ENCODE measurements around the gene RAB7B.
"Not testable (repeated sequence)": the region's sequence is repeated elsewhere in the genome, so short reads cannot be mapped to it uniquely, and the experiment has no call there.

RAB7B gene

DNA sequence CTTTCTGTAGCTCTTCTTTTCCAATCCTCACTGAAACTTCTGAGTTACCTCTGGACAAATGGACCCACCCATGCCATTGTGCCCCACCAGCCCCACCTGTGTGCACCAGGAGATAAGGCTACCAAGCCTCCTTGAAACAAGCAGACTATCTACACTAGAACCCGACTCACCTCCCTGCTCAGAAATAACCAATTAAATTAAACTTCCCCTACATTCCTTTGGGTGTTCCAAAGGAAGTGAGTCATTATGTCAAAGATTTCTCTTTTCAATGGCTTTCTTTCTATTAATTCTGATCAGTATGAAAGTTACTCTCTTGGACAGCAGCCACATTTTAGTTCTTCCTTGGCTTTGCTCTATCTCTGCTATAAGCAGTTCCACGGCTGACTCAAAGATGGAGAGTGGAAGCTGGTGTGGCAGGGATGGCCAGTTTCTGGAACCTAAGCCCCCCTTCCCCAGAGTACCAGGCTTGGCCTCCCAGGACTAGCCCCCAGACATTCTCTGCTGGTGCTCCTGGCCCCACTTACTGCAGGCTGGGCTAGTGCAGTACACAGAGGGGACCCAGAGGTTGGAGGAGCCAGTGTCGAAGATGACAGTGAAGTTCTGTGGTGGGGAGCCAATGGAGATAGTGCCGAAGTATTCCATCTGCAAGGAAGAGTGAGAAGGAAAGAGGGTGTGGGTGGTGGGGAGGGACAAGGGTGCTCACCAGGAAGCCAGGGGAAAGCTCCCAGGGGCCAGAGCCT, 18.6 kb upstream of the RAB7B start:
- no peak for DNase-seq

DNA sequence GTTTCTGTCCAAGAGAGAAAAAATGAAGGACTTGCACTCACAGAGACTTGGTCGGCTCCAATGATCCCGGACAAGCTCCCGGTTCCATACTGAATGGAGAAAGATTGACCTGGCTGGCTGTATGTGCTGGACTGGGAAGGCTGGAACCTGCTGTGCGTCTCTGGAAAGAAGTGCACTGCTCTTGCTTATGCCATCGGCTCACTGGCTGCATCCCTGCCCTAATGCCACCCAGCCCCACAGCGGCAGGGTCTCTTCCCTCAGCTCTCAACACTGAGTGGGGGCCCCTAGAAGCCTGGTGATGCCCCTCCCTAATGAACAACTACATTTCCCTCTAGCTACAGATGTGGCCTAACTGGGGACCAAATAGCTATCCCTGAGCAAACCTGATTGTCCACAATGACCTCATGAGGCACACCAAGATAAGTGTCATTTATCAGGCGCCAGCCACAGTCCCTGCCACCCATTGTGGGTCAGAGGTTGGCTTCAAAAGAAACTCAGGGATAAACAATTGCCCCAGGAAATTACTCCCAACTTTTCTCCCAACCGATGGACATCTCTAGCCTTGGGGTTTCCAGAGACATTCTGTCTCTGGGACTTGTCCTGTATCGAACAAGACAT, 17.9 kb upstream of the RAB7B start:
- peak; percentile 70 for DNase-seq

DNA sequence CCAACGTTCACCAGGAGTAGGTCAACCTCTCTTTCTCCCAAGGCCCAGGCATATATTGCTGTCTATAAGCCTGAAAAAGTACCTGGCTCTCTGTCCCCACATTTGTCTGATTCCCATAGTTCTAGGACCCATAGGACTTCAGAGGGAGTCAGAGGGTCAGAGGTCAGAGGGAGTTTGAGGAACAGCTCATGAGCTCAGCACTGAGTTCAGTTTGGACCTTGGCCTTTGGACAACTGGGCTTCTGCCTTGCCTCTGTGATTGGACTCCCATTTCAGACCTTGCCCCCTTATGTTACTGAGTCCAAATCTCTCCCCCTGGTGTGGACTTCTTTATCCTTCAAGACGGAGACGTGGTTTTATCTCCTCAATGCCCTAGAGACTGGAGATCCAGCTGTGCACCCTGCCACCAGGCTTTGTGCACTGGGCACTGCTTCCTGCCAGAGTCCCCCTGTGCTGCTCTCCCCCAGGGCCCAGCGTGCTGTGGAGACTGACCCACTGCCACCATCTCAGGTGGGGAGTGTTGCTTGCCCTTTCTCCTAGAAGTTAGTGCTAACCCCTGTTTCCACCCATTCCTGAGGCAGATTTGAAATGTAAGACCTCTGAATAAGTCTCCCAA, 17.3 kb upstream of the RAB7B start:
- no peak for DNase-seq

DNA sequence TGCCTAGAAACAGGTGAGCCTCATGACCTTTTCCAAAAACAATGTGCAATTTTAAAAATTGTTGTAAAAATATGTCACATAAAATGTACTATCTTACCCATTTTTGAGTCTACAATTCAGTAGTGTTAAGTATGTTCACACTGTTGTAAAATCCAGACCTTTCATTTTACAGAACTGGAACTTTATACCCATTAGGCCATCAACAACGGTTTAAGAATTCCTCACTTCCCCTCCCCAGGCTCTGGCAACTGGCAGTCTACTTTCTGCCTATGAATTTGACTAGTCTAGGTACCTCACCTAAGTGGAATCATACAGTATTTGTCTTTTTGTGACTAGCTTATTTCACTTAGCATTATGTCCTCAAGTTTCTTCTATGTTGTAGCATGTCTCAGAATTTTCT, 11.9 kb upstream of the RAB7B start:
- DNase-seq = no peak

DNA sequence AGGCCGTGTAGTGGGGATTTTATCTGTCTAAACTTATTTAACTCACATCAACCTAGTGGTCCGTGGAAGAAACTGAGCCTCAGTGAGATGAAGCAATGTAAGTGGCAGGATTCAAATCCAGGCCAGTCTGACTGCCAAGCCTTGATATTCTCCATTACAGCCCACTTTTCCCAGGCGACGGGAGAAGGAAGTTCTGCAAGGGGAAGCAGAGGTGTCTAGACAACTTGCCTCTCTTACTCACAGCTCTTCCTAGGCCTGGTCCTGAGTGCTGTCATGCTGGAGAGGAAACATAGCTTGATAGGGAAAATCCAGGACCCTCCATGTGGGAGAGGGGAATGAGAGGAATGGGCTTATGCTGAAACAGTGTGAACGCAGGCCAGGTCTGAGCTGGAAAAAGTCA, 11.4 kb upstream of the RAB7B start:
- DNase-seq = no peak

DNA sequence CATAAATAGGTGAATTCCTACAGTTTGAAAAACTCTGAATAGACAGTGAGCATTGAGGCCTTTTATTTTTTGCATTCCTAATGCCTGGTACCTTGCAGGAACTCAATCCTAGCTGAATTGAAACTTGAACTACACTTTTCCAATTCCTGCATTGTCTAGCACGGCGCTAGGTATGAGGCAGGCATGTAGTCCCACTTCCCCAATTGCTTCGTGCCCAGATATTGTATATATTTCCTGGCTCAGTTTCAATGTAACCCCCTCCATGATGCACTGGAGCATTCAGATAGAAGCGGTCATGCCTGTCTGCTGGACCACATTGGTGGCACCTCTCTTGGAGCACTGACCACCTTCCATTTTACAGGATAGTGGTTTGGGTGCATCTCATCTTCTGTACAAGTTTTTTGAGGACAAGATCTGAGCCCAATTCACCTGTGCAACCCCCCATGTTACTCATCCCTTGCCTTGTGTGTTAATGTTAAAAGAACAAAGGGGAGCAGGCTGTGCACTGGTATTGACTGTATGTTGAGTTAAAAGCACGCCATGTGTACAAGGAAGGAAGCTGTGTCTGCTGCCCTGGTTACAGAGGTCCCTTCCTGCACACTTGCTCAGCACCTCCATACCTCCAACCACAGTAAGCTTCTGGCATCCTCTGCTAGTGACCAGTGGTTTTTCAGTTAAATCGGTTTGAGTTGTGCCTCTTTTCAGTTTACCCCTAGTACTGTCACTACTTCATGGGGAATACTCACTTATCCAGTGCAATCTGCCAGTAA, 10.0 kb upstream of the RAB7B start:
- peak; percentile 61 for DNase-seq

DNA sequence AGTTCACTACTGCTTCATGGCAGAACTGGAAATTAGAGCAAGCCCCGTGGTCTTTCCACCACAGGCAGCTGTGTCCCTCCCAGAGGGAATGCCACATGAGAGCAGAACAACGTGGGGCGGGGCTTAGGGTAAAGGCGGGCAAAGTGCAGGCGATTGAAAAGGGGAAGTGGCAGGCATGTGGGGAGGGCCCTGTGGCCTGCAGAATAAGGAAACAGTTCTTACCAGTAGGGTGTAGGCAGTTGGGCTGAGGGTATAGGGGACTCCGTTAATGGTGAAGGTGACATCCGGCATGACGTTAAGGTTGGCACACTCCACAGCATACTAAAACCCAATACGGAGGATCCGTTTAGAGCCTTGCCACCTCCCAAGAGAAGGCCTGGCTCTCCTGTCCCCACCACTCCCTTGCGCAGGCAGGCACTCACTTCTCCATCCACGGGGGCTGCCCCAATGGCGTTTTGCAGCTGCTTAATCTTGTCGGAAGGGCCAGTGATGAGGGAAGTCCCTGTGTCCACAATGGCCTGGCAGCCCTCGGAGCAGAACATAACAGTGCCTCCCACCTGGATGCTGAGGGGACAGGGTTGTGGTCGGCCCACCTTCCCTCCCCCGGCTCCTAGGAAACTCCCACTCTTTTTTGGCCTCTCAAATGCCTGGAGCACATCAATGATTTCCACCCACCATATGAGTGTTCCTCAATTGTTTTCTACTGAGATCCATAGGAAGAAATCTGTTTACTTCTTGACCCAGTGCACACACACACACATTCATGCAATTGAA, 9.1 kb upstream of the RAB7B start:
- DNase-seq = peak; percentile 98

DNA sequence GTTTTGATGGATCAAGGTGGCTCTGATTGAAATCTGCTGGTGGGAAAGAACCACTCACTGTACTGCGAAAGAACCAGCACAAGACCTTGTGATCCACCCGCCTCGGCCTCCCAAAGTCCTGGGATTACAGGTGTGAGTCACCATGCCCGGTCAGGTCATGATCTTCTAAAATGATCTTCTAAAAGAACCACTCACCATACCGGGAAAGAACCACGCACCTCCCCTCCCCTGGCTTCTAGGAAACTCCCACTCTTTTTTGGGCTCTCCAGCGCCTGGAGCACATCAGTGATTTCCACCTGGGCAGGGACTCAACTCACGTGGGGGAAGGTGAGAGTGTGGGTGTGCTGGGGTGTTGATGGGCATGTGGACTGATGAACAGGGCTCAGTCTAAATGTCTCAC, 7.9 kb upstream of the RAB7B start:
- no peak for DNase-seq

DNA sequence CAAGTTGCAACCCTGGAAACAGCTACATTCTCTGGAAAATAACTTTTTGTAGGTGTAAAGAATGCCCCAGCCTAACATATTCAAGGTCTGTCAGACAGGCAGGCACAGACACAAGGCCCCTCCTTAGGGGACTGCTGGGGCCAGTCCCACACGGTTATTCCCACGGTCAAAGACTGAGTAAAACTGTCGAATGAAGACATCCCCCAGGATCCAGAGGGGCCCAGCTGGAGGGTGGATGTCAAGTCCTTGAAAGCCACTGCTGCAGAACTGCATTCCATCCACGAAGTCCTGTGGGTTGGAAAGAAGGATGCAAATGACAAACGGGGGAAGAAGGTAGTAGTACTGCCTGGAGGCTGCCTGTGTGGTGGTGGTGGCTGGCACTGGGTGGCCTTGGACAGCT, 6.9 kb upstream of the RAB7B start:
- DNase-seq = no peak

DNA sequence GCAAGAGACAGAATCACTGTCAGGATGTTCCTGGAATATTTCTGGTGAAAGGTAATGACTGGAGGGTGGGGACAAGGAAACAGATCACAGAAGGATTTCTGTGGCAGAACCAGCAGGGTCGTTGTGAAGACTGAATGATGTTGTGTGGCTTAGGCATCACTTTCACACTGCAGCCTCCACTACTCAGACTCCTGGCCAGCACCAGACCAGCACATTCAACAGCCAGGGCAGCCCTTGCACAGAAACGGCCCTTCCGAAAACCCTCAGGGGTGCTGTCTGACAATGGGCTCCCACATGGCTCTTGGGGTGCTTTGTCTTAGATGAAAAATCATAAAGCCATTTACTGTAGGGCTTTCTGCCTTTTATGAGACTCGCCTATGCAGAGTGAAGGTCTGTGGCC, 3.8 kb upstream of the RAB7B start:
- DNase-seq = no peak

DNA sequence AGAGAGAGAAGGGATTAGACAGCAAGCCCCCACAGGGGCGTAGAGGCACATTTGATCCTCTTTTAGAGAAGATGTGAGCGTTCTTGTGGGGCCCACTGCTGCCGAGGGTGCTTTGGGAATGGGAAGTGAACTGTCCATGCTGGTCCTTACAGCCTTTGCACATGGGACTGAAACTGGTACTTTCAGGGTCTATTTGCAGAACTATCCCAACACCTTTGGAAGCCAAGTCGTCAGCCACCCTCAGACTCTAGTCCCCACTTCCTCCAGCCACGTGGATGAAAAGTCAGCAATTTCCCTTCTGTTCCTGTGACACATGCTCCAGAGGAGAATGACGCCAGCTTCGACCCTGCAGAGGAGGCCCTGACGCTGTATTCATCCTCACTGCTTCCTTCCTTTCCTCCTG, 2.6 kb upstream of the RAB7B start:
- no peak for DNase-seq

DNA sequence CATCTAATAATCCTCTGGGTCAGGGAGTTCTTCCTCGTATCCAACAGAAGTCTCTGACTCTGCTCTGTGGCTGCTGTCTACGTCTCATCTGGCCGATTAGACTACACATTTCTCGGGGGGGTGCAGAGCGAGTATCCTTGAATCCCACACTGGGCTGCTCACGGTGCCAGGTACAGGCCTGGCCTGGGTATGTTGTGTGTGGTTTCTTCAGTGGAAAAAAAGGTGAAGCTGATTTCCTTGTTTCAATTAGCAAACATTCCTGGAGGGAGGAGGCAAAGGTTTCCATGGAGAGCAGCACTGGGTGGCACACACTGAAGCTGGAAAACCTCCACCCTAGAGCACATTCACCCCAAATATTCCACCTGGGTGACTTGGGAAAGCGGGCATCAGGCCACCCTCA, 2.0 kb upstream of the RAB7B start:
- no peak for DNase-seq

DNA sequence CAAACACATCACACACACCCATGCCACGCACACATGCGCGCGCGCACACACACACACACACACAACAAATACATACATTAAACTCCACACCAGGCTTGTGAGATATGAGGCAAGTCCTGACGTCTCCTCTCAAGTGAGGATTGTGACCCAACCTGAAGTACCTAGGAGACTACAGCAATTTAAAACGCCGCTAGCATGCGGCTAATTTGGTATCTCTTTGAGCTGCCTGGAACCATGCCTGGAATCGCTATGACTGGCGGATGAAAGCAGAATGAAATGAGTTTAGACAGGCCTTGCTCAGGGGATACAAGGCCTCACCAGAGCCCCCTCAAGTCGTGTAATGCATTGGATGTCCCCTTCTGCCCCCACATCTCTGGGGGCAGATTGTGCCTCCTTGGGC, 1.6 kb upstream of the RAB7B start:
- DNase-seq = no peak

DNA sequence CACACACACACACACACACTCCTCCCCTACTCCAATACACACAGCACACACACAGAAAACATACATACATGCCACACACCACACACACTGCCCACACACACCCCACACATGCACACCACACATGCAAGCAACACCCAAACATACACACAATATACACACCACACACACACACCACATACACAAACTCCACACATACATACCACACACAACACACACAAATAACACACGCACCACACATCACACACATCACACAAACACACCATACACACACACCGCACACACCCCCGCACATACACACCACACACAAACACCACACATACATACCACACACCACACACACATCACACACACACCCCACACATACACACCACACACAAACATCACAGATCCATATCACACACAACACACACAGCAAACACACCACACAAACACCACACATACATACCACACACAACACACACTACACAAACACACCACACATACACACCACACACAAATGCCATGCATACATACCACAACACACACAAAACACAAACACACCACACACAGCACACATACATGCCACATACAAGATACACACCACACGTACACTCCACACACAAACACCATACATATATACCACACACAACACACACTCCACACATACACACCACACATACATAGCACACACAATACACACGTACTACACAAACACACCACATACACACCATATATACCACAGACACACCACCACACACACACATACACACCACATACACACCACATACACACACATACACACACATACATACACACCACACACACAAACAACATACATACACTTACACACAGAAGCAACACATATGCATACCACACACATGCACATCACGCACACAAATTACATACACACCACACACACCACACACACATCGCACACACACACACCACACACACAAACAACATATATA, 932 bp upstream of the RAB7B start:
- DNase-seq = no peak

DNA sequence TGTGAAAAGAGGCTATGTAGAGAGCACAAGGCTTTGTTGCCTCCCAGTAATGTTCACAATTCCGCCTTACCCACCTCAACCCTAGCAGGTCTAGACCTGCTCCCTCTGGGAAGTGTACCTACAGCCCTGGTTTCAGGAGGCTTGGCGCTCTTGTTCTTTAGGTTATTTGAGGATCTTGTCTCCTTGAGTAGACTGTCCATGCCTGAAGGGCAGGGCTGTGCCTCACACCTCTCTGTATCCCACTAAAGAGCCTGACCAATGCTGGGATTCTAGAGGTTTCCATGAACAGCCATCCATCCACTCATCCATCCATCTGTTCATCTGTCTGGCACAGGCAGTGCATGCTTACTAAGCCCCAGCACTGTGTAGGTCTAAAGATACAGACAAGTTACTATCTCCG, 1.0 kb downstream of the RAB7B start:
- DNase-seq = no peak

DNA sequence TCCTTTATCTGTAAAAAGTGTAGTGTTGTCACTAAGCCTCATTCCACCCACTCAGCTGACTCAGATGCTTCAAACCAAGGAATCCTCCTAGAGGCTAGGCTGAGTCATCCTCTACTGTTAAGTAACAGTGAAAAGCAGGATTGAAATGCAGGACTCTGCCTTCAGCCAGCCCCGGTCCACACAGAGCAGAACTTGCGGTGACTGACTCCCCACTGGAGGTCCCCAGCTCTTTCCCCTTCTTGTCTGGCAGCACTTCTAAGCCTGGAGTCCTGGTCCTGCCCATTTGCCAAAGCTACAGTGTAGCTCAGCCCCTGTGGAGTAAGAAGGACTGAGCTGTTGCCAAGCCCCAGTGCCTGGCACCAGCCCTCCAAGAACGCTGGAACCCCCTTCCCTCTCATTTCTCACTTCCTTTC, 1.7 kb downstream of the RAB7B start:
- peak; percentile 72 for DNase-seq

DNA sequence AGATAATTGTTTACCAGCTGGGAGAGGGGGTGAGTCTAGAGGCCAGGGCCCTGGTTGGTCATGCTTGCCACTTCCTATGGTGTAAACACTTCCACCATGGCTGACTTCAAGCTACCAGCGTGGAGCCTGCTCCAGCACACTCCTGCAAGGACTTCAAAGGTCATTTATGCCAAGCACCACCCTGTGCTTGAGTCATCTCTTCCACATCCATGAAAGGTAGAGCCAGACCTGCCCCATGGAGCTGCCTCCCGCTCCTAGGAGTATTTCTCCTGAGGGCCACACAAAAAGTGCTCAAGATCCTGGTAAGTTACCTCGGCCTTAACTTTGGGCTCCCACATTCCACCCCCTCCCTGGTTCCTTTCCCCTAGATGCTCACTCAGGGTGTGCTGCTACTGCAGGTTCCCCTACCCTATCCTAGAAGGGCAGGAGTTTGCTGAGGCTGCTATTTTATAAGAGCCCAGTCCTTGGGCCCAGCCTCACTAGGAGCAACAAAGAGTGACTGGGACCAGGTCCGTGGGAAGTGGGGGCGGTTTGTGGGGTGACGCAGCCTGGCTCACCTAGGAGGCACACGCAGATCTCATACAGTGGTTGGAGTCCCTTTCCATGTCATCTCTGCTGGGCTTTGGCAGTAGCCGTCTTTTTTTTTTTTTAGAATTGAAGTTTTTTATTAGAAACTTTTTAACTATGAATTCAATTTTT, 2.4 kb downstream of the RAB7B start:
- DNase-seq = no peak

DNA sequence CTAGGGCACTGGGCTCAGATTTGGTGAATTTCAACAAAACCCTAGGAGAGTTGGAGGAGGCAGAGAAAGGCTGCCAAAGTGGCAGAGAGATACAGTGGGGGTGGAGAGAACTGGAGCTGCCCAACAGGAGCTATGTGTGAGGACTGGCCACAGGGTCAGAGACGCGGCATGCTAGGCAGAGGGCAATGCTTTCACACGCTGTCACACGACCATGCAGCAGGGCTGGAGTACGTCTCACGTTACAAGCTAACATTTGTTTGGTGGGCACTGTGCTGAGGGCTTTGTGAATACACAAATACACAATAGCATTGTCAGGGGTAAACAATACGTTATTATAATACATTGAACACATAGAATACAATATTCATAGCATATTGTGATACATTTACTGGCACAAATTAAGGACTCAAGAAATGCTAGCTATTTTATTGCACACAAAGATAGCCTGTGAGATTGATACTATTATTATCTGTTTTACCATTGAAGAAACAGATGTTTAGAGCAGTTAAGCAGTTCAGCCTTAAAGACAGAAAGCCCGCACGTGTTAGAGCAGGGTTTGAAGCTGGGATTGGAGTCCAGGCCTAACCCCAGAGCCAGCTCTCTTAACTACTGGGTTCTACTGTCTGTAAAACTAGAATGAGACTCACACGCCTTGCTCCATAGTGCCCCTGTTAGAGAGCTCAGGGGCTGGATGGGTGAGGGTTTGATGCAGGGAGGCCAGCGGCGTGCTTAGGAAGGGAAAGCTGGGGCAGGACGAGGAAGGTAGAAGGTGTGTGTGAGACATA, 4.5 kb downstream of the RAB7B start:
- DNase-seq = no peak

DNA sequence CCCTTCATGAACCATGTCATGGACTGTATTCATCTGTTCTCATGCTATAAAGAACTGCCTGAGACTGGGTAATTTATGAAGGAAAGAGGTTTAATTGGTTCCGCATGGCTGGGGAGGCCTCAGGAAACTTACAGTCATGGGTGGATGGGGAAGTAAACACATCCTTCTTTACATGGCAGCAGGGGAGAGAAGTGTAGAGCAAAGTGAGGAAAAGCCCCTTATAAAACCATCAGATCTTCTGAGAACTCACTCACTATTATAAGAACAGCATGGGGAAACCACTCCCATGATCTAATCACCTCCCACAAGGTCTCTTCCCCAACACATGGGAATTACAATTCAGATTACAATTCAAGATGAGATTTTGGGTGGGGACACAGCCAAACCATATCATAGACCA, 6.6 kb downstream of the RAB7B start:
- not testable (repeated sequence) for DNase-seq

DNA sequence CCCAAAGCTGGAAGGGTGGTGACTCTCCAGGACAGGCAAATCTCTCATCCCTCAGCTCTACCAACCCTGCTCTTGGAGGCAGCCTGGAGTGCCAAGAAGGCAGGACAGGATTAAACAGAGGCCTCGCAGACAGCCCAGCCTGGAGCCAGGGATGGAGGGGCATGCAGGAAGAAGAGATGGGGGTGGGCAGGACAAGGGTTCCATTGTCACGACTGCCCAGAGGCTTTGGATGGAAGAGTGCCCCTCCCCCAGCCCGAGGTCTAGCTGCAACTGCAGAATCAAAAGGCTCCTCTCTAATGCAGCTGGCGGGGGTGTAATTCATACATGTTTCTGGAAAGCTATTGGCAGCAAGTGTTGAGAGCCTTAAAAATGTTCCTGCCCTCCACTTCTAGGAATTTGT, 8.8 kb downstream of the RAB7B start:
- DNase-seq = no peak
